Measurements from ENCODE around the gene POC1B.

DNA sequence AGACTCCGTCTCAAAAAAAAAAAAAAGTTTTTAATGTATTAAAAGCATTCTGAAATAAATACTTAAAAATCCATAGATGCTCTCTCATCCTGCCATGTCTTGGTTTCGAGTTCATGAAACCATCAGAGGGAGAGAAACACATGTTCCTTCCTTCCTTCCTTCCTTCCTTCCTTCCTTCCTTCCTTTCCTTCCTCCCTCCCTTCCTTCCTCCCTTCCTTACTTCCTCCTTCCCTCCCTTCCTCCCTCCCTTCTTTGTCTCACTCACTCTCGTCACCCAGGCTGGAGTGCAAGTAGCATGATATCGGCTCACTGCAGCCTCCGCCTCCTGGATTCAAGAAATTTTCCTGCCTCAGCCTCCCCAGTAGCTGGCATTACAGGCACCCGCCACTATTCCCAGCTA, 113.2 kb downstream of the POC1B start:
- TF ChIP-seq POLR2A (IDR thresholded peaks at IDR 0.05): no peak
- TF ChIP-seq, protein P1, sequence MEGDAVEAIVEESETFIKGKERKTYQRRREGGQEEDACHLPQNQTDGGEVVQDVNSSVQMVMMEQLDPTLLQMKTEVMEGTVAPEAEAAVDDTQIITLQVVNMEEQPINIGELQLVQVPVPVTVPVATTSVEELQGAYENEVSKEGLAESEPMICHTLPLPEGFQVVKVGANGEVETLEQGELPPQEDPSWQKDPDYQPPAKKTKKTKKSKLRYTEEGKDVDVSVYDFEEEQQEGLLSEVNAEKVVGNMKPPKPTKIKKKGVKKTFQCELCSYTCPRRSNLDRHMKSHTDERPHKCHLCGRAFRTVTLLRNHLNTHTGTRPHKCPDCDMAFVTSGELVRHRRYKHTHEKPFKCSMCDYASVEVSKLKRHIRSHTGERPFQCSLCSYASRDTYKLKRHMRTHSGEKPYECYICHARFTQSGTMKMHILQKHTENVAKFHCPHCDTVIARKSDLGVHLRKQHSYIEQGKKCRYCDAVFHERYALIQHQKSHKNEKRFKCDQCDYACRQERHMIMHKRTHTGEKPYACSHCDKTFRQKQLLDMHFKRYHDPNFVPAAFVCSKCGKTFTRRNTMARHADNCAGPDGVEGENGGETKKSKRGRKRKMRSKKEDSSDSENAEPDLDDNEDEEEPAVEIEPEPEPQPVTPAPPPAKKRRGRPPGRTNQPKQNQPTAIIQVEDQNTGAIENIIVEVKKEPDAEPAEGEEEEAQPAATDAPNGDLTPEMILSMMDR (IDR thresholded peaks at IDR 0.05): no peak
